Skeletal muscle tissue (tissue), 4 donors: ENCODE measurements around the gene HS1BP3. TPM values are rescaled to one million over a fixed set of nuclear protein-coding genes. Genes with fewer than 3 reads are reported as not detected.
A peak's percentile ranks its signal among the peaks of the same experiment; 100 is the strongest.

Experiments
- H3K27ac ChIP-seq: one replicate; pipeline ENCODE4 v1.7.0; 2013; ENCODE audit warnings: mild to moderate bottlenecking, low read depth, low read length, inconsistent platforms
- H3K27me3 ChIP-seq, 3 donors: one replicate each; pipeline ENCODE4 v1.7.0; 2013; ENCODE audit warnings: low read length in 3 of 3; ENCODE audit not compliant: control insufficient read depth in 3 of 3, insufficient read depth in 3 of 3
- H3K36me3 ChIP-seq, 3 donors: one replicate each; pipeline ENCODE4 v1.7.0; 2013; ENCODE audit warnings: low read length in 3 of 3; ENCODE audit not compliant: control insufficient read depth in 3 of 3, insufficient read depth in 3 of 3
- H3K4me1 ChIP-seq, 3 donors: one replicate each; pipeline ENCODE4 v1.7.0; 2013; ENCODE audit warnings: low read length in 3 of 3, mild to moderate bottlenecking in 3 of 3; ENCODE audit not compliant: control insufficient read depth in 3 of 3, insufficient read depth in 3 of 3
- H3K4me3 ChIP-seq, 3 donors: one replicate each; pipeline ENCODE4 v1.7.0; 2013; ENCODE audit warnings: low read length in 3 of 3
- H3K9ac ChIP-seq, 3 donors: one replicate each; pipeline ENCODE4 v1.7.0; 2013; ENCODE audit warnings: low read length in 3 of 3, mild to moderate bottlenecking in 3 of 3, moderate library complexity in 2 of 3, low read depth in 1 of 3
- H3K9me3 ChIP-seq, 3 donors: one replicate each; pipeline ENCODE4 v1.7.0; 2013; ENCODE audit warnings: low read length in 3 of 3; ENCODE audit not compliant: control insufficient read depth in 3 of 3
- total RNA-seq: library from RNA; depleted of rRNA; stranded (reverse); fragments of >200 nt; gene quantifications from one replicate; pipeline ENCODE4 v1.2.3, GENCODE V29; 2014
- donor health status: Osteomylitis.

The HS1BP3 gene
- total RNA-seq, 1 donor from 2014 or later = 10.4 TPM

GRCh38 chr2:20626698-20627513, 24.0 kb downstream of the HS1BP3 start:
- Histone ChIP-seq H3K4me3 (peak overlapping the region in 1 of 3 donors; percentile 1), H3K4me1 (peaks cover 39 to 52% (median 51%) of the 10 kb centered on the region in 3 donors), H3K27me3 (peaks cover 0 to 6% (median 0%) of the 10 kb centered on the region in 3 donors), H3K9ac (peak overlapping the region in 2 of 3 donors; percentile 7 to 25), H3K36me3 (peaks cover 12 to 25% (median 19%) of the 10 kb centered on the region in 3 donors), H3K9me3 (no peaks in the 10 kb centered on the region), H3K27ac (peak overlapping the region; percentile 55)

- H3K36me3 ChIP-seq = peaks cover 12 to 27% (median 21%) of the 10 kb centered on the region in 3 donors
- peak overlapping the region; percentile 55 for H3K27ac ChIP-seq
- no peaks in the 10 kb centered on the region for H3K9me3 ChIP-seq
- peaks cover 39 to 55% (median 53%) of the 10 kb centered on the region in 3 donors for H3K4me1 ChIP-seq
- H3K27me3 ChIP-seq = peaks cover 0 to 6% (median 0%) of the 10 kb centered on the region in 3 donors
- no peak overlapping the region for H3K9ac ChIP-seq
- H3K4me3 ChIP-seq = peak overlapping the region in 1 of 3 donors; percentile 1
These were observed 24.6 kb downstream of the HS1BP3 start for GRCh38 chr2:20626392-20626697.

- H3K4me3 ChIP-seq = no peak overlapping the region
- peaks cover 0 to 6% (median 0%) of the 10 kb centered on the region in 3 donors for H3K27me3 ChIP-seq
- H3K36me3 ChIP-seq = peaks cover 16 to 33% (median 27%) of the 10 kb centered on the region in 3 donors
- H3K9ac ChIP-seq = peak overlapping the region in 2 of 3 donors; percentile 21 to 62
- H3K4me1 ChIP-seq = peaks cover 39 to 55% (median 53%) of the 10 kb centered on the region in 3 donors
- no peaks in the 10 kb centered on the region for H3K9me3 ChIP-seq
- H3K27ac ChIP-seq = peak overlapping the region; percentile 55
These were observed 25.2 kb downstream of the HS1BP3 start for GRCh38 chr2:20625491-20626391.

GRCh38 chr2:20624884-20625485, 25.9 kb downstream of the HS1BP3 start:
- peak overlapping the region; percentile 55 for H3K27ac ChIP-seq
- no peaks in the 10 kb centered on the region for H3K9me3 ChIP-seq
- H3K27me3 ChIP-seq = peaks cover 0 to 6% (median 0%) of the 10 kb centered on the region in 3 donors
- peak overlapping the region in 2 of 3 donors; percentile 21 to 62 for H3K9ac ChIP-seq
- H3K36me3 ChIP-seq = peaks cover 21 to 36% (median 31%) of the 10 kb centered on the region in 3 donors
- H3K4me1 ChIP-seq = peaks cover 39 to 61% (median 60%) of the 10 kb centered on the region in 3 donors
- H3K4me3 ChIP-seq = no peak overlapping the region

GRCh38 chr2:20624156-20624883, 26.6 kb downstream of the HS1BP3 start:
- Histone ChIP-seq H3K9ac (peak overlapping the region in 1 of 3 donors; percentile 25), H3K4me3 (no peak overlapping the region), H3K9me3 (no peaks in the 10 kb centered on the region), H3K36me3 (peaks cover 15 to 34% (median 29%) of the 10 kb centered on the region in 3 donors), H3K27me3 (peaks cover 0 to 6% (median 0%) of the 10 kb centered on the region in 3 donors), H3K4me1 (peaks cover 40 to 67% (median 67%) of the 10 kb centered on the region in 3 donors), H3K27ac (no peak overlapping the region)

- H3K27me3 ChIP-seq = peaks cover 0 to 6% (median 0%) of the 10 kb centered on the region in 3 donors
- peaks cover 14 to 32% (median 29%) of the 10 kb centered on the region in 3 donors for H3K36me3 ChIP-seq
- peaks cover 45 to 73% (median 73%) of the 10 kb centered on the region in 3 donors for H3K4me1 ChIP-seq
- H3K27ac ChIP-seq = no peak overlapping the region
- H3K4me3 ChIP-seq = no peak overlapping the region
- no peaks in the 10 kb centered on the region for H3K9me3 ChIP-seq
- peak overlapping the region in 1 of 3 donors; percentile 25 for H3K9ac ChIP-seq
These were observed 27.1 kb downstream of the HS1BP3 start for GRCh38 chr2:20623741-20624155.

GRCh38 chr2:20623241-20623640, 27.7 kb downstream of the HS1BP3 start:
- H3K27me3 ChIP-seq = peaks cover 0 to 6% (median 0%) of the 10 kb centered on the region in 3 donors
- H3K9me3 ChIP-seq = no peaks in the 10 kb centered on the region
- H3K36me3 ChIP-seq = peaks cover 14 to 29% (median 29%) of the 10 kb centered on the region in 3 donors
- peaks cover 51 to 78% (median 78%) of the 10 kb centered on the region in 3 donors for H3K4me1 ChIP-seq
- peak overlapping the region in 1 of 3 donors; percentile 8 for H3K9ac ChIP-seq
- H3K4me3 ChIP-seq = no peak overlapping the region
- H3K27ac ChIP-seq = no peak overlapping the region

GRCh38 chr2:20622731-20623130, 28.2 kb downstream of the HS1BP3 start:
- Histone ChIP-seq H3K36me3 (peaks cover 14 to 29% (median 29%) of the 10 kb centered on the region in 3 donors), H3K27ac (peak overlapping the region; percentile 20), H3K9me3 (no peaks in the 10 kb centered on the region), H3K4me1 (peaks cover 56 to 83% (median 82%) of the 10 kb centered on the region in 3 donors), H3K27me3 (peaks cover 0 to 6% (median 0%) of the 10 kb centered on the region in 3 donors), H3K4me3 (peak overlapping the region in 1 of 3 donors; percentile 6), H3K9ac (peak overlapping the region in 1 of 3 donors; percentile 8)

- peaks cover 14 to 29% (median 29%) of the 10 kb centered on the region in 3 donors for H3K36me3 ChIP-seq
- peak overlapping the region in 1 of 3 donors; percentile 6 for H3K4me3 ChIP-seq
- peak overlapping the region; percentile 20 for H3K27ac ChIP-seq
- peaks cover 0 to 6% (median 0%) of the 10 kb centered on the region in 3 donors for H3K27me3 ChIP-seq
- H3K4me1 ChIP-seq = peaks cover 60 to 83% (median 82%) of the 10 kb centered on the region in 3 donors
- H3K9me3 ChIP-seq = no peaks in the 10 kb centered on the region
- H3K9ac ChIP-seq = no peak overlapping the region
These were observed 28.6 kb downstream of the HS1BP3 start for GRCh38 chr2:20622296-20622686.
